Measurements from ENCODE around the gene NETO1.

NETO1 gene

GRCh38 chr18:72768681-72769229, 99.0 kb downstream of the NETO1 start:
- no peak for DNase-seq (ENCODE audit: low spot score)
- TF ChIP-seq CTCF (IDR thresholded peaks at IDR 0.05; ENCODE audit: extremely low read depth, insufficient read depth, missing control alignments): no peak
- in situ Hi-C loops (cut with MboI; ENCODE audit: low pct_unique_long_range_greater_than_20kb, low sequenced_read_pairs, unreplicated experiment): loop anchor here (25.0 kb wide), 1 partner anchor 1069 kb away; no protein-coding TSS in a partner anchor

GRCh38 chr18:72762515-72763122, 105.2 kb downstream of the NETO1 start:
- DNase-seq (ENCODE audit: low spot score): peak; percentile 27
- in situ Hi-C loops (cut with MboI; ENCODE audit: low pct_unique_long_range_greater_than_20kb, low sequenced_read_pairs, unreplicated experiment): loop anchor here (25.0 kb wide), 1 partner anchor 1075 kb away; no protein-coding TSS in a partner anchor
- peak; percentile 75 for TF ChIP-seq CTCF (IDR thresholded peaks at IDR 0.05; ENCODE audit: extremely low read depth, insufficient read depth, missing control alignments)

GRCh38 chr18:72752220-72752619, 115.6 kb downstream of the NETO1 start:
- TF ChIP-seq CTCF (IDR thresholded peaks at IDR 0.05; ENCODE audit: extremely low read depth, insufficient read depth, missing control alignments): no peak
- no peak for DNase-seq (ENCODE audit: low spot score)
- in situ Hi-C loops (cut with MboI; ENCODE audit: low pct_unique_long_range_greater_than_20kb, low sequenced_read_pairs, unreplicated experiment): loop anchor here (25.0 kb wide), 1 partner anchor 1085 kb away; no protein-coding TSS in a partner anchor

- in situ Hi-C loops (cut with MboI; ENCODE audit: low pct_unique_long_range_greater_than_20kb, low sequenced_read_pairs, unreplicated experiment): no loop called here
- no peak for DNase-seq (ENCODE audit: low spot score)
Measured at GRCh38 chr18:72742002-72742401, 125.8 kb downstream of the NETO1 start.

GRCh38 chr18:72738136-72738535, 129.7 kb downstream of the NETO1 start:
- in situ Hi-C loops (cut with MboI; ENCODE audit: low pct_unique_long_range_greater_than_20kb, low sequenced_read_pairs, unreplicated experiment): no loop called here
- TF ChIP-seq CTCF (IDR thresholded peaks at IDR 0.05; ENCODE audit: extremely low read depth, insufficient read depth, missing control alignments): no peak
- no peak for DNase-seq (ENCODE audit: low spot score)

More at GRCh38 chr18:72742002-72742401, 125.8 kb downstream of the NETO1 start:
- no peak for TF ChIP-seq CTCF (IDR thresholded peaks at IDR 0.05; ENCODE audit: extremely low read depth, insufficient read depth, missing control alignments)

- in situ Hi-C loops (cut with MboI; ENCODE audit: low pct_unique_long_range_greater_than_20kb, low sequenced_read_pairs, unreplicated experiment): no loop called here
- DNase-seq (ENCODE audit: low spot score): no peak
- TF ChIP-seq CTCF (IDR thresholded peaks at IDR 0.05; ENCODE audit: extremely low read depth, insufficient read depth, missing control alignments): no peak
Measured at GRCh38 chr18:72727776-72728175, 140.0 kb downstream of the NETO1 start.

Measured in GM13977 (cell line).